Measurements from ENCODE around the gene HELZ.
A peak's percentile ranks its signal among the peaks of the same experiment; 100 is the strongest.
"Not testable (repeated sequence)": the region's sequence is repeated elsewhere in the genome, so short reads cannot be mapped to it uniquely, and the experiment has no call there.

Gene HELZ

DNA sequence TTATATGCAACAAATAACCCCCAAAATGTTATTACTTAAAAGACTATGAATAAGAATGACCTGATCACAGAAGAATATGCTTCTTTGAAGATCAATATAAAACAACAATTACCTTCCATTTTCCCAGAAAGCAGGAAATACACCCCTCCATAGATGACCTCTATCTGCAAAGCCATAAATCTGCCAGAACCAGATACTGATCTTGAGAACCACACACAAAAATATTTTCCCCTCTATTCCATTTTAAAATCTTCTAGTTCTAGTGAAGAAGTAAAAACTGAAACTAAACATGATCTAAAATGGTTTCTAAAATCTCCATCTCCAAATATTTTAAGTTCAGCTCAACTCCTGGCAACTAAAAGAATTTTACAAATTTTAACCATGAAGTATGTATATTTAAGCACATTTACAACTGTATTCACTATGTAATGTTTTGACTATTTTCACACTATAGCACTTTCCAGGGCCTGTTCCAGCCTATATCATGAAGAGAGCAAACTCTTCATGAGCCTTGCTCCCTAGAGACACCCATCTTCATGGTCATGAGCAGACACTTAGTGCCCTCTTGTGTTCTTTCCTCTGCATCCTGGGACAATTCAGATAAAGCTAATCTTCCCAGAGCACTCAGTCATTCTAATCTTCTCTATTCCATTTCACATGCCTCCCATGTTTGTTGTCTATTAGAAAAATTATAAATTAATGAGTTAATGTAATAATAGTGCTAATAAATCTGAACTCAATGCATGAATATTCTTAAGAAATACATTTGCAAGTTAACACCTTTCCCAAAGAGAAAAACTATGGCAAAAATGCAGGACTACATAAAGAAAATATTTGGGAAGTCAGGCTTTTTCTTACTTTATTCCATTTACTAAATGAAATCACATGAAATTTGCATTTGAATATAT lies 87.0 kb downstream of the HELZ start:
- Histone ChIP-seq H3K4me3 (ENCODE audit: low read length) (no peak overlapping the region), H3K36me3 (ENCODE audit: insufficient read depth, low read length) (peaks cover 21% of the 10 kb centered on the region), H3K9me3 (ENCODE audit: insufficient read depth, low read depth, low read length) (no peaks in the 10 kb centered on the region), H3K4me1 (ENCODE audit: insufficient read depth, low read length) (no peaks in the 10 kb centered on the region), H3K27me3 (ENCODE audit: insufficient read depth, low read length) (no peaks in the 10 kb centered on the region), H3K9ac (ENCODE audit: low read depth, low read length) (no peak overlapping the region), H3K27ac (ENCODE audit: low read depth, low read length) (no peak overlapping the region)

DNA sequence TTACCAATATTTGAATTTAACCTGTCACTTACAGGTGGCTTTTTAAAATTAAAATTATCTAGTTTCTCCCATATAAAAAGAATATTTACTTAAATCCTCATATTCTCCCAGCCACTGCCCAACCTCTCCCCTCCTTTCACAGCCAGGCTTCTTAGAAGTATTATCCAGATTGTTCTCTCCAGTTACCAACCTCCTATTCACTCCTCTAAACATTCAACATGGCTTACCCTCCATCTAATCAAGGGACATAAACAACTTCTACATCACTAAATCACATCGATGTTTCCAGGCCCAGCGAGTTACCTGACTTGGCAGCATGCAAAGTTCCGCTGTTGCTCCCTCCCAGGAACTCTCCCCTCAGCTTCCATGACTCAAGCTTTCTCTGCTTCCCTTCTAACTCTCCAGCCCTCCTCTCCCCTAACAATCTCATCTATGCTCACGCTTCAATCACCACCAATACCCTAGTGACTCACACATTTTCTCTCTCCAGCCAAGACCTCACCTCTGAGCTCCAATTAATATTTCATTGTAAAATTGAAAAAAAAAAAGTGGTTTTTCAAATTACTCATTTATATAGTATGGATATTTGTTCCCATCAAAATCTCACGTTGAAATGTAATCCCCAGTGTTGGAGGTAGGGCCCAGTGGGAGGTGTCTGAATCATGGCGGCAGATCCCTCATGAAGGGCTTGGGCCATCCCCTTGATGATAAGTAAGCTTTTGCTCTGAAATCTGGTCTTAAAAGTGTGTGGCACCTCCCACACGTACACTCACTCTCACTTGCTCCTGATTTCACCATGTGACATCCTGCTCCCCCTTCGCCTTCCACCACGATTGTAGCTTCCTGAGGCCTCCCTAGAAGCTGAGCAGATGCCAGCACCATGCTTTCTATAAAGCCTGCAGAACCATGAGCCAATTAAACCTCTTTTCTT lies 88.5 kb downstream of the HELZ start:
- WGBS = 82% methylated on average over 9 of the region's 9 CpGs
- no peak overlapping the region for H3K27ac ChIP-seq (ENCODE audit: low read depth, low read length)
- H3K4me1 ChIP-seq (ENCODE audit: insufficient read depth, low read length) = no peaks in the 10 kb centered on the region
- H3K4me3 ChIP-seq (ENCODE audit: low read length) = no peak overlapping the region
- peaks cover 21% of the 10 kb centered on the region for H3K36me3 ChIP-seq (ENCODE audit: insufficient read depth, low read length)
- H3K9me3 ChIP-seq (ENCODE audit: insufficient read depth, low read depth, low read length) = no peaks in the 10 kb centered on the region
- no peak overlapping the region for H3K9ac ChIP-seq (ENCODE audit: low read depth, low read length)
- H3K27me3 ChIP-seq (ENCODE audit: insufficient read depth, low read length) = no peaks in the 10 kb centered on the region

DNA sequence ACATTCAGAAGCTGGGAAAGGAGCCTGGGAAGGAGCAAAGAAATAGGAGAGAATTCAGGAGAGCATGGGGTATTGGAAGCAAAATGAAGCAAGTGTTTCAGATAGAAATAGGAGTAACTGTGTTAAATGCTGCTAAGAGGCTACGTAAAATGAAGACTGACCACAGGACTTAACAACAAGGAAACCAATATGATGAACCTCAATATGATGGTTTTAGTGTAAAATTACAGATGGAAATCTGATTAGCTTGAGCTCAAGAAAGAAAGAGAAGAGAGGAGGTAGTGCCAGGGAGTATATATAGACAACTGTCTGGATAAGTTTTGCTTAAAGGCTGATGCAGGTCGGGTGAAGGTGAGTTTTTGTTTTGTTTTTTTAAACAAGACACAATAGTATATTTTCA lies 92.2 kb downstream of the HELZ start:
- 96% methylated on average over 2 of the region's 2 CpGs for WGBS
- Histone ChIP-seq H3K4me3 (ENCODE audit: low read length) (no peak overlapping the region), H3K9me3 (ENCODE audit: insufficient read depth, low read depth, low read length) (no peaks in the 10 kb centered on the region), H3K9ac (ENCODE audit: low read depth, low read length) (no peak overlapping the region), H3K27me3 (ENCODE audit: insufficient read depth, low read length) (no peaks in the 10 kb centered on the region), H3K27ac (ENCODE audit: low read depth, low read length) (no peak overlapping the region), H3K36me3 (ENCODE audit: insufficient read depth, low read length) (peaks cover 33% of the 10 kb centered on the region), H3K4me1 (ENCODE audit: insufficient read depth, low read length) (peaks cover 6% of the 10 kb centered on the region; the same call in 1 of the 2 replicates)

DNA sequence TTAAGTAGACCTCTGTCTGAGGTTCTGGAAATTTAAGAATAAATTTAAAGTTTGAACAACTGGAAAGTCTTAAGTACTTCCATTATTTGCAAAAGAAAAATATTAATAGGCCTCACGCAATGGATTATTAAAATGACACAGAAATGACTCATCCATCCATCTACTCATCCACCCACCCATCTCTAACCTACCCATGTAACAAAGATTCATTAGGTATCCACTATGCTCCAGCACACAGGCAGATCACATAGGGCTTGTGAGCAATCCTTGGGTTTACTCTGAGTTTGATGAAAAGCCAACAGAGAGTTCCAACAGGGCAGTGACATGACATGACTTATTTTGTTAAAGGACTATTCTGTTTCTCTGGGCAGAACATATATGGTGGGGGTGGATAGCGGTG lies 93.3 kb downstream of the HELZ start:
- Histone ChIP-seq H3K27me3 (ENCODE audit: insufficient read depth, low read length) (no peaks in the 10 kb centered on the region), H3K4me1 (ENCODE audit: insufficient read depth, low read length) (peaks cover 6% of the 10 kb centered on the region; the same call in 1 of the 2 replicates), H3K4me3 (ENCODE audit: low read length) (no peak overlapping the region), H3K9me3 (ENCODE audit: insufficient read depth, low read depth, low read length) (no peaks in the 10 kb centered on the region), H3K27ac (ENCODE audit: low read depth, low read length) (no peak overlapping the region), H3K9ac (ENCODE audit: low read depth, low read length) (no peak overlapping the region), H3K36me3 (ENCODE audit: insufficient read depth, low read length) (peaks cover 43% of the 10 kb centered on the region)
- WGBS = 90% methylated on average over 2 of the region's 2 CpGs

DNA sequence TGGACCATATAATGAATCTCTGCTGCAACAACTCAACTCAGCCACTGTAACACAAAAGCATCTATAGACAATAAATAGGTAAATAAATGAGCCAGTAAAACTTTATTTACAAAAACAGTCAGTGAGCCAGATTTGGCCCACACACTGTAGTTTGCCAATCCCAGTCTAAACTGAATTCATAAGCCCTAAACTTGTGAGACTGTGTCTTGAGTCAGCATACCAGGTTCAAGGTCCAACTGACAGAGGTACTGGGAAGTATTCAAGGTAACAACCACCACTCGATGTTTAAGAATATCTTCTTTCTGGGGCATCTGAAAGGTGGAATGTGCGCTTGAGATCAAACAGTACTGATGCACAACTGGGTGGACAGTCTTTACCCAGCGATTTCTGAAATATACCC lies 94.2 kb downstream of the HELZ start:
- no peak overlapping the region for H3K4me3 ChIP-seq (ENCODE audit: low read length)
- 96% methylated on average over 2 of the region's 3 CpGs for WGBS
- no peaks in the 10 kb centered on the region for H3K9me3 ChIP-seq (ENCODE audit: insufficient read depth, low read depth, low read length)
- peaks cover 9% of the 10 kb centered on the region; the same call in 1 of the 2 replicates for H3K4me1 ChIP-seq (ENCODE audit: insufficient read depth, low read length)
- no peak overlapping the region for H3K9ac ChIP-seq (ENCODE audit: low read depth, low read length)
- no peaks in the 10 kb centered on the region for H3K27me3 ChIP-seq (ENCODE audit: insufficient read depth, low read length)
- H3K36me3 ChIP-seq (ENCODE audit: insufficient read depth, low read length) = peaks cover 49% of the 10 kb centered on the region
- no peak overlapping the region for H3K27ac ChIP-seq (ENCODE audit: low read depth, low read length)

DNA sequence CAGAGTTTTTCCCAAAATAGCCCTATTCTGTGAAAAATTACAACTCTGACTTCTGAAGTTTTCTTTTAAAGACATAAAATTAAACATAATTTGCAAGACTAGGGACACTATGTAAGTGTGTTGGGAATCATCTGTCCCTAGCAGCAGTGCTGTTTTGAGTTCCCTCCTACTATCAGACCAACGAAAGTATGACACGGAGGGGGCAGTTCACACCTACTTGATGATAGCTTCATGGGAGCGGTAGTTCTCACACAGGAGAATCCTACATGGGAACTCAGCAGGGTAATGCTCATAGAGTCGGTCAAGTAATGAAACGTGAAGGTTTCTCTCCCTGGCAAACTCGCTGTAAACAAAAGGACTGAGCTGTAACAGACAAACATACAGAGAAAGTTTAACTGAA lies 96.6 kb downstream of the HELZ start:
- WGBS = 90% methylated on average over 6 of the region's 6 CpGs
- Histone ChIP-seq H3K36me3 (ENCODE audit: insufficient read depth, low read length) (peaks cover 66% of the 10 kb centered on the region), H3K27ac (ENCODE audit: low read depth, low read length) (no peak overlapping the region), H3K4me3 (ENCODE audit: low read length) (no peak overlapping the region), H3K9ac (ENCODE audit: low read depth, low read length) (no peak overlapping the region), H3K4me1 (ENCODE audit: insufficient read depth, low read length) (peaks cover 22% of the 10 kb centered on the region), H3K27me3 (ENCODE audit: insufficient read depth, low read length) (no peaks in the 10 kb centered on the region), H3K9me3 (ENCODE audit: insufficient read depth, low read depth, low read length) (no peaks in the 10 kb centered on the region)

DNA sequence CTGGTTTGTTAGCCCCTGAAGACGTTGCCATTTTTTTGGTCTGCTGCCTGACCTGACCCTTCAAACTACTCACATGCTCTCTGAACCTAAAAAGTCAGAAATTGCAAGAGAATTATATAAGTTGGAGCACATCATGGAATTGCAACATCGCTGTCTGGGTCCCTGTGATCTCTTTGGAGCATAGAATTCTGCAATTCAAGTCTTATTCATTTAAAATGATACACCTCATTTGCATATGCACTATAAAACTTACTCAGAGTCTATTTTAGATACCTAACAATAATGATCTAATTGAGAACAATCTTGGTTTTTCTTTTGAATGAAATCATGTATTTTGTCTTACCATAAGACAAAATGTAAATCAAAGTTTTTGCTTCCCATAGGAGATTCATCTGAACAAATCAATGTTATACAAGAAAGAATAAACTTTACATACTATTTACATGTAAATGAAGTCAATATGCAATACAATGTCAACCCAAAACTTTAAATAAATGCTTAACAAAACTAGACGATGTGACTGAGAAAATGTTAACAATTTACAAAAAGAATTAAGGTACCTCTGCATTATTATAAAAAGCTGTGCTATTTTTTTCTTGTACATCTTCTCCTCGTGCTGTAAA lies 99.7 kb downstream of the HELZ start:
- Histone ChIP-seq H3K27ac (ENCODE audit: low read depth, low read length) (peak overlapping the region; percentile 31; the same call in 1 of the 2 replicates), H3K36me3 (ENCODE audit: insufficient read depth, low read length) (peaks cover 55% of the 10 kb centered on the region), H3K4me3 (ENCODE audit: low read length) (no peak overlapping the region), H3K4me1 (ENCODE audit: insufficient read depth, low read length) (peaks cover 22% of the 10 kb centered on the region), H3K9ac (ENCODE audit: low read depth, low read length) (no peak overlapping the region), H3K9me3 (ENCODE audit: insufficient read depth, low read depth, low read length) (no peaks in the 10 kb centered on the region), H3K27me3 (ENCODE audit: insufficient read depth, low read length) (no peaks in the 10 kb centered on the region)
- WGBS = 84% methylated on average over 2 of the region's 4 CpGs

DNA sequence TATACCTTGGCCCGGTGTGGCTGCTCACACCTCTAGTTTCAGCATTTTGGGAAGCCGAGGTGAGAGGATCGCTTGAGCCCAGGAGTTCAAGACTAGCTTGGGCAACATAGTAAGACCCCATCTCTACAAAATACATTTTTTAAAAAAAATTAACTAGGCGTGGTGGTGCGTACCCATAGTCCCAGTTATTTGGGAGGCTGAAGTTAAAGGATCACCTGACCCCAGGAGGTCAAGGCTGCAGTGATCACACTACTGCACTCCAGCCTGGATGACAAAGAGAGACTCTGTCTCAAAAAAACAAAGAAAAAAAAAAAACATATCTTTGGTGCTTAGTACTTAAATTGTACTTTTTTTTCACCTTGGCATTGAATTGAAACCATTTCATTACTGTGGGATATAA lies 101.7 kb downstream of the HELZ start:
- Histone ChIP-seq H3K9me3 (ENCODE audit: insufficient read depth, low read depth, low read length) (no peaks in the 10 kb centered on the region), H3K27me3 (ENCODE audit: insufficient read depth, low read length) (no peaks in the 10 kb centered on the region), H3K27ac (ENCODE audit: low read depth, low read length) (no peak overlapping the region), H3K4me1 (ENCODE audit: insufficient read depth, low read length) (peaks cover 16% of the 10 kb centered on the region), H3K36me3 (ENCODE audit: insufficient read depth, low read length) (peaks cover 38% of the 10 kb centered on the region), H3K4me3 (ENCODE audit: low read length) (no peak overlapping the region), H3K9ac (ENCODE audit: low read depth, low read length) (no peak overlapping the region)
- WGBS = 96% methylated on average over 5 of the region's 5 CpGs

DNA sequence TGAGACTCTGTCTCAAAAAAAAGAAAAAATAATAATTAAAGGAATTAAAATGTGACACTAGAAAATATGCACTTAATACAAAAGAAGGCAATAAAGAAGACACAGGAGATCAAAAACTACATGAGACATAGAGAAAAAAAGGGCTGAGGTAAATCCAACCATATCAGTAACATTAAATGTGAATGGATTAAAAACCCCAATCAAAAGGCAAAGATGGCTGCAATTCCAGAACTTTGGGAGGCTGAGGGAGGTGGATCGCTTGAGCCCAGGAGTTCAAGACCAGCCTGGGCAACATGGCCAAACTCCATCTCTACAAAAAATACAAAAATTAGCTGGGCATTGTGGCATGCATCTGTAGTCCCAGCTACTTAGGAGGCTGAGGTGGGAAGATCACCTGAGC lies 103.0 kb downstream of the HELZ start:
- Histone ChIP-seq H3K36me3 (ENCODE audit: insufficient read depth, low read length) (peaks cover 36% of the 10 kb centered on the region), H3K4me1 (ENCODE audit: insufficient read depth, low read length) (peaks cover 16% of the 10 kb centered on the region)
- not testable (repeated sequence) for H3K4me3 ChIP-seq (ENCODE audit: low read length); H3K27ac ChIP-seq (ENCODE audit: low read depth, low read length); H3K9me3 ChIP-seq (ENCODE audit: insufficient read depth, low read depth, low read length); H3K9ac ChIP-seq (ENCODE audit: low read depth, low read length); H3K27me3 ChIP-seq (ENCODE audit: insufficient read depth, low read length)
- WGBS = 100% methylated on average over 1 of the region's 1 CpG

DNA sequence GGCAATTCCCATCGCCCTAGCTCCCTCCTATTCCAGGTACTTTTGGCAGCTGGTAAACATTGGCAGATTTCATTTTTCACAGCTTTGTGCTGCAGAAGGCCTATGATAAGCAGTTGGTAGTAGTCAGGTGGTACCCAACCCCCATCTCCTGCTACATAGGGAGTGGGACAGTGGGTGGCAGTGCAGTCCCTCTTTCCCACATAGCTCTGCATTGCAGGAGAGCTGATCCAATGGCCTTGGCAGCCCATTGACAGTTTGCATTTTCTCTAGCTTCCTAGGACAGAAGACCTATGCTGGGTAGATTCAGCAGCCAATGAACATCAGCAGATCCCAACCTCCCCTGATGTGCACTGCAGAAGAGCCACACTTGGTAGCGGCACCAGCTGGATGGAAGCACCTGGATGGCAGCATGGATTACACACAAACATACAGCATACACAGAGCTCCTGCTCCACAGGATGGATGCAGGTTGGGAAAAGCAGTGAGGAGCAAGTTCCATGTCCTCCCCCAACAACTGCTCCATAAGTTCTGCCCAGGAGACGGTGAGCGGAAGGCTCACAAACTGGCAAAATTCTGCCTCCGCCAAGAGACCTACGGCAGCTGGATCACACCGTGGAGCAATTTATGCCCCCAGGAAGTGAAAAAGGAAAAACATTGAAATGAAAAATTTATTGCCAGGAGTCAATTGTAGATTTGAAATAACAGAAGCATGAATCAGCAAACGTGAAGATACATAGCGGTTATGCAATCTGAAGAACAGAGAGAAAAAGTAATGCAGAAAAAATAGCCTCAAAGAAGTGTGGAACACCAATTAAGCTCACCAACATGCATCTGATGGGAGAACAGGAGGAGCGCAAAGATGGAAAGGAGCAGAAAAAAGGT lies 105.0 kb downstream of the HELZ start:
- H3K36me3 ChIP-seq (ENCODE audit: insufficient read depth, low read length) = peaks cover 39% of the 10 kb centered on the region
- H3K4me3 ChIP-seq (ENCODE audit: low read length) = no peak overlapping the region
- no peaks in the 10 kb centered on the region for H3K27me3 ChIP-seq (ENCODE audit: insufficient read depth, low read length)
- H3K9me3 ChIP-seq (ENCODE audit: insufficient read depth, low read depth, low read length) = no peaks in the 10 kb centered on the region
- no peak overlapping the region for H3K27ac ChIP-seq (ENCODE audit: low read depth, low read length)
- peaks cover 5% of the 10 kb centered on the region; the same call in 1 of the 2 replicates for H3K4me1 ChIP-seq (ENCODE audit: insufficient read depth, low read length)
- no peak overlapping the region for H3K9ac ChIP-seq (ENCODE audit: low read depth, low read length)
- 95% methylated on average over 10 of the region's 10 CpGs for WGBS

Measured in HUES64 (cell line).